ENCODE measurements around the gene USP48. TPM values are rescaled to one million over a fixed set of nuclear protein-coding genes. Genes with fewer than 3 reads are reported as not detected.

The USP48 gene
- total and polyA plus RNA-seq, 2 of the 8 experiments (the other 6 are each of a cell fraction or from before 2014, with no cell fraction given), result 12.8 to 83.5 TPM

- H3K14ac ChIP-seq (ENCODE audit: insufficient read length), result no peak overlapping the region
- H4K20me1 ChIP-seq (replicated peaks in 1 of 2; ENCODE audit: control insufficient read depth in 1 of 2, insufficient read depth in 2 of 2, low read length in 2 of 2), result peaks cover 0 to 2% of the 10 kb centered on the region in 2 experiments
- peak overlapping the region in 1 of 4 experiments; percentile 64; a peak in 1 of 7 replicates for H3K9ac ChIP-seq (replicated peaks in 1 of 4; ENCODE audit: extremely low read depth in 1 of 4, low read depth in 3 of 4, low read length in 3 of 4)
- H2AFZ ChIP-seq (ENCODE audit: low read length), result no peak overlapping the region
- H3K27ac ChIP-seq (ENCODE audit: low read depth, low read length), result no peak overlapping the region
- ChIA-PET CTCF (ENCODE audit: partially characterized antibody) (interaction anchor here (0.7 to 4.6 kb wide), 4 partner anchors 8 to 310 kb away, joined by 3 to 25 read pairs (median 4); no protein-coding TSS in a partner anchor), POLR2A (ENCODE audit: partially characterized antibody) (interaction anchor here (1.5 to 2.8 kb wide), 2 partner anchors 9 to 13 kb away, joined by 4 to 19 read pairs; no protein-coding TSS in a partner anchor)
- H3K4me2 ChIP-seq (ENCODE audit: insufficient read depth in 1 of 2, low read depth in 2 of 2, low read length in 2 of 2), result peak overlapping the region; percentile 68 to 98
- peaks cover 0 to 28% (median 19%) of the 10 kb centered on the region in 4 experiments; a peak in 5 of 7 replicates for H3K27me3 ChIP-seq (replicated peaks in 1 of 4; ENCODE audit: control insufficient read depth in 3 of 4, extremely low read depth in 1 of 4, insufficient read depth in 3 of 4, low read length in 3 of 4)
- H3K4me1 ChIP-seq (replicated peaks in 1 of 4; ENCODE audit: control insufficient read depth in 3 of 4, insufficient read depth in 4 of 4, low read length in 3 of 4), result peaks cover 0 to 28% (median 10%) of the 10 kb centered on the region in 4 experiments; a peak in 6 of 7 replicates
- FAIRE-seq, result no peak
- H3K79me1 ChIP-seq (ENCODE audit: low read depth, low read length), result no peaks in the 10 kb centered on the region
- peaks cover 13% of the 10 kb centered on the region for H3K23me2 ChIP-seq (ENCODE audit: low read depth, low read length)
- TF ChIP-seq EZH2 (IDR thresholded peaks at IDR 0.05; ENCODE audit: low read depth, low read length, severe bottlenecking) (peak; percentile 0), CBX8 (IDR thresholded peaks at IDR 0.05; ENCODE audit: borderline replicate concordance, low read depth, low read length) (no peak), SIRT6 (IDR thresholded peaks at IDR 0.05; ENCODE audit: low read length) (no peak)
- H3K9me3 ChIP-seq (ENCODE audit: insufficient read depth in 2 of 2, low read depth in 1 of 2, low read length in 1 of 2), result no peaks in the 10 kb centered on the region
- H3K56ac ChIP-seq (replicated peaks; ENCODE audit: insufficient read length, low read depth, low read length), result no peak overlapping the region
- H2AK5ac ChIP-seq (ENCODE audit: low read depth, low read length), result no peak overlapping the region
- no peak for DNase-seq (ENCODE audit: low read depth in 1 of 2, low spot score in 2 of 2)
- no peak overlapping the region for H2BK15ac ChIP-seq (ENCODE audit: low read length)
- no peak overlapping the region for H4K5ac ChIP-seq (ENCODE audit: insufficient read length, low read depth, low read length)
- no peak overlapping the region for H3K23ac ChIP-seq (ENCODE audit: insufficient read length)
- H4K91ac ChIP-seq (replicated peaks; ENCODE audit: insufficient read length, low read length), result no peak overlapping the region
- no peak overlapping the region for H2BK20ac ChIP-seq (ENCODE audit: low read length)
- no peak overlapping the region for H4K8ac ChIP-seq (ENCODE audit: extremely low read depth, insufficient read depth, low read length)
- no peak overlapping the region for H2BK5ac ChIP-seq (ENCODE audit: low read depth, low read length)
- H3K4me3 ChIP-seq (ENCODE audit: extremely low read depth in 1 of 4, insufficient read depth in 2 of 4, low read depth in 3 of 4, low read length in 4 of 4), result peak overlapping the region; percentile 62 to 76 (median 68)
- no peaks in the 10 kb centered on the region for H3K36me3 ChIP-seq (ENCODE audit: control insufficient read depth in 2 of 4, insufficient read depth in 4 of 4, low read length in 3 of 4)
- H2BK12ac ChIP-seq (ENCODE audit: low read depth, low read length), result no peak overlapping the region
- H2BK120ac ChIP-seq (replicated peaks; ENCODE audit: low read depth, low read length), result no peak overlapping the region
- 1% methylated on average over 17 of the region's 25 CpGs; no CpG with 5 or more reads in 1 of the 2 experiments for WGBS, 2 experiments (ENCODE audit: extremely low coverage in 1 of 2, insufficient coverage in 1 of 2, insufficient read length in 1 of 2, insufficient replicate concordance in 2 of 2, low coverage in 1 of 2, low lambda C conversion rate in 2 of 2, missing lambda C conversion rate in 1 of 2)
- H3K79me2 ChIP-seq (ENCODE audit: control insufficient read depth in 1 of 2, insufficient read depth in 2 of 2, low read length in 2 of 2), result no peaks in the 10 kb centered on the region
- no peak overlapping the region; the same call in 1 of the 2 replicates for H3K18ac ChIP-seq (ENCODE audit: extremely low read depth, low read length)
- no peak overlapping the region for H3K4ac ChIP-seq (replicated peaks; ENCODE audit: insufficient read length, low read depth, low read length)
Observed at GRCh38 chr1:21668951-21669257, 114.0 kb downstream of the USP48 start.
